ENCODE measurements around the gene GABBR1. TPM values are rescaled to one million over a fixed set of nuclear protein-coding genes. Genes with fewer than 3 reads are reported as not detected.

GABBR1 gene
- total and polyA plus RNA-seq, 2 of the 13 experiments (the other 11 are each of a cell fraction or from before 2014, with no cell fraction given): 0.07 to 0.37 TPM

DNA sequence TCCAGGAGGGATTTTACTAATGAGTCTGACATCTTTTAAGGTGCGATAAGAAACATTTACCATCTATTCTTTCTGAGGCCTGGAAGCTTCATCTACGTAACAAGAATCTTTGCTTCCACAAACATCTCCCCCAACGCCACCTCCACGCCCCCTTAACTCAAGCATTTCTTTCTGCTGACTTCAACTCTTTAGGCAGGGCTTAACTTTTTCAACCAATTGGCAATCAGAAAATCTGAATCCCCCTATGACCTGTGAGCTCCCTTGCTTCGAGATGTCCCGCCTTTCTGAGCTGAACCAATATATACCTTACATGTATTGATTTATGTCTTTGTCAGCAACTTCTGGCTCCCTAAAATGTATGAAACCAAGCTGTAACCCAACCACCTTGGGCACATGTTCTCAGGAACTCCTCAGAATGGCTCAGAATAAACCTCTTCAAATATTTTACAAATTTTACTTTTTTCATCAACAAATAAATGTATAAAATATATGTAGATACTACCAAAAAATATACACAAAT lies 36.5 kb downstream of the GABBR1 start:
- H3K4me1 ChIP-seq (ENCODE audit: insufficient read depth, low read length): no peaks in the 10 kb centered on the region
- TF ChIP-seq, protein P1, sequence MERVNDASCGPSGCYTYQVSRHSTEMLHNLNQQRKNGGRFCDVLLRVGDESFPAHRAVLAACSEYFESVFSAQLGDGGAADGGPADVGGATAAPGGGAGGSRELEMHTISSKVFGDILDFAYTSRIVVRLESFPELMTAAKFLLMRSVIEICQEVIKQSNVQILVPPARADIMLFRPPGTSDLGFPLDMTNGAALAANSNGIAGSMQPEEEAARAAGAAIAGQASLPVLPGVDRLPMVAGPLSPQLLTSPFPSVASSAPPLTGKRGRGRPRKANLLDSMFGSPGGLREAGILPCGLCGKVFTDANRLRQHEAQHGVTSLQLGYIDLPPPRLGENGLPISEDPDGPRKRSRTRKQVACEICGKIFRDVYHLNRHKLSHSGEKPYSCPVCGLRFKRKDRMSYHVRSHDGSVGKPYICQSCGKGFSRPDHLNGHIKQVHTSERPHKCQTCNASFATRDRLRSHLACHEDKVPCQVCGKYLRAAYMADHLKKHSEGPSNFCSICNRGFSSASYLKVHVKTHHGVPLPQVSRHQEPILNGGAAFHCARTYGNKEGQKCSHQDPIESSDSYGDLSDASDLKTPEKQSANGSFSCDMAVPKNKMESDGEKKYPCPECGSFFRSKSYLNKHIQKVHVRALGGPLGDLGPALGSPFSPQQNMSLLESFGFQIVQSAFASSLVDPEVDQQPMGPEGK (CRISPR knock-in tag; IDR thresholded peaks at IDR 0.05): no peak
- TF ChIP-seq, protein P2, sequence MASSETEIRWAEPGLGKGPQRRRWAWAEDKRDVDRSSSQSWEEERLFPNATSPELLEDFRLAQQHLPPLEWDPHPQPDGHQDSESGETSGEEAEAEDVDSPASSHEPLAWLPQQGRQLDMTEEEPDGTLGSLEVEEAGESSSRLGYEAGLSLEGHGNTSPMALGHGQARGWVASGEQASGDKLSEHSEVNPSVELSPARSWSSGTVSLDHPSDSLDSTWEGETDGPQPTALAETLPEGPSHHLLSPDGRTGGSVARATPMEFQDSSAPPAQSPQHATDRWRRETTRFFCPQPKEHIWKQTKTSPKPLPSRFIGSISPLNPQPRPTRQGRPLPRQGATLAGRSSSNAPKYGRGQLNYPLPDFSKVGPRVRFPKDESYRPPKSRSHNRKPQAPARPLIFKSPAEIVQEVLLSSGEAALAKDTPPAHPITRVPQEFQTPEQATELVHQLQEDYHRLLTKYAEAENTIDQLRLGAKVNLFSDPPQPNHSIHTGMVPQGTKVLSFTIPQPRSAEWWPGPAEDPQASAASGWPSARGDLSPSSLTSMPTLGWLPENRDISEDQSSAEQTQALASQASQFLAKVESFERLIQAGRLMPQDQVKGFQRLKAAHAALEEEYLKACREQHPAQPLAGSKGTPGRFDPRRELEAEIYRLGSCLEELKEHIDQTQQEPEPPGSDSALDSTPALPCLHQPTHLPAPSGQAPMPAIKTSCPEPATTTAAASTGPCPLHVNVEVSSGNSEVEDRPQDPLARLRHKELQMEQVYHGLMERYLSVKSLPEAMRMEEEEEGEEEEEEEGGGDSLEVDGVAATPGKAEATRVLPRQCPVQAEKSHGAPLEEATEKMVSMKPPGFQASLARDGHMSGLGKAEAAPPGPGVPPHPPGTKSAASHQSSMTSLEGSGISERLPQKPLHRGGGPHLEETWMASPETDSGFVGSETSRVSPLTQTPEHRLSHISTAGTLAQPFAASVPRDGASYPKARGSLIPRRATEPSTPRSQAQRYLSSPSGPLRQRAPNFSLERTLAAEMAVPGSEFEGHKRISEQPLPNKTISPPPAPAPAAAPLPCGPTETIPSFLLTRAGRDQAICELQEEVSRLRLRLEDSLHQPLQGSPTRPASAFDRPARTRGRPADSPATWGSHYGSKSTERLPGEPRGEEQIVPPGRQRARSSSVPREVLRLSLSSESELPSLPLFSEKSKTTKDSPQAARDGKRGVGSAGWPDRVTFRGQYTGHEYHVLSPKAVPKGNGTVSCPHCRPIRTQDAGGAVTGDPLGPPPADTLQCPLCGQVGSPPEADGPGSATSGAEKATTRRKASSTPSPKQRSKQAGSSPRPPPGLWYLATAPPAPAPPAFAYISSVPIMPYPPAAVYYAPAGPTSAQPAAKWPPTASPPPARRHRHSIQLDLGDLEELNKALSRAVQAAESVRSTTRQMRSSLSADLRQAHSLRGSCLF (CRISPR knock-in tag; IDR thresholded peaks at IDR 0.05; ENCODE audit: borderline replicate concordance): no peak
- TF ChIP-seq MAFF (IDR thresholded peaks at IDR 0.05; ENCODE audit: low read depth, low read length) (peak; percentile 29; the same call in 1 of the 2 replicates), MAFK (conservative IDR thresholded peaks at IDR 0.05 in 1 of 2, IDR thresholded peaks at IDR 0.05 in 1 of 2; ENCODE audit: low read length in 2 of 2) (peak in 1 of 2 experiments; percentile 53; a peak in 2 of 4 replicates), ZMYM2 (CRISPR knock-in tag; IDR thresholded peaks at IDR 0.05) (no peak)
- H3K9ac ChIP-seq (ENCODE audit: insufficient read depth, low read depth, low read length): no peak overlapping the region
- no peaks in the 10 kb centered on the region for H3K36me3 ChIP-seq (replicated peaks in 1 of 2; ENCODE audit: control insufficient read depth in 1 of 2, insufficient read depth in 2 of 2, low read length in 2 of 2)
- in situ Hi-C loops (cut with HindIII; ENCODE audit: extremely low pct_ligation_motif_present, low pct_unique_long_range_greater_than_20kb): loop anchor here (25.0 kb wide), 2 partner anchors 534 to 759 kb away; no protein-coding TSS in a partner anchor
- no TSS peak for BruUV-seq (replicated peaks)
- intact Hi-C loops (cut with micrococcal nuclease; ENCODE audit: unreplicated experiment): no loop called here
- ChIA-PET POLR2A (no interaction called here), CTCF (ENCODE audit: low intra/inter-chr PET ratio, low total read pairs) (no interaction called here)
- peaks cover 0 to 7% of the 10 kb centered on the region in 2 experiments; a peak in 2 of 5 replicates for H3K27me3 ChIP-seq (ENCODE audit: control insufficient read depth in 1 of 2, insufficient read depth in 2 of 2, low read length in 2 of 2)
- no peaks in the 10 kb centered on the region for H3K79me2 ChIP-seq (ENCODE audit: insufficient read depth, low read length)
- no peak overlapping the region for H3K4me3 ChIP-seq (replicated peaks in 1 of 3; ENCODE audit: insufficient read depth in 1 of 3, low read depth in 2 of 3, low read length in 3 of 3)
- no peaks in the 10 kb centered on the region for H4K20me1 ChIP-seq (ENCODE audit: insufficient read depth, low read length)
- H2AFZ ChIP-seq (ENCODE audit: low read length): no peak overlapping the region
- no peak overlapping the region for H3K27ac ChIP-seq (ENCODE audit: extremely low read length, insufficient read depth, low read length)
- WGBS (ENCODE audit: low lambda C conversion rate): 29% methylated on average over 6 of the region's 6 CpGs
- ATAC-seq (no peak), DNase-seq (ENCODE audit: low spot score) (no peak), FAIRE-seq (no peak)
- no peaks in the 10 kb centered on the region for H3K9me3 ChIP-seq (ENCODE audit: low read length)
- no peak overlapping the region for H3K4me2 ChIP-seq (ENCODE audit: low read depth, low read length)
